Measurements from ENCODE around the gene RAPGEF2. TPM values are rescaled to one million over a fixed set of nuclear protein-coding genes. Genes with fewer than 3 reads are reported as not detected.

RAPGEF2 gene
- total RNA-seq, 1 experiment from 2014 or later, result 17.6 TPM

DNA sequence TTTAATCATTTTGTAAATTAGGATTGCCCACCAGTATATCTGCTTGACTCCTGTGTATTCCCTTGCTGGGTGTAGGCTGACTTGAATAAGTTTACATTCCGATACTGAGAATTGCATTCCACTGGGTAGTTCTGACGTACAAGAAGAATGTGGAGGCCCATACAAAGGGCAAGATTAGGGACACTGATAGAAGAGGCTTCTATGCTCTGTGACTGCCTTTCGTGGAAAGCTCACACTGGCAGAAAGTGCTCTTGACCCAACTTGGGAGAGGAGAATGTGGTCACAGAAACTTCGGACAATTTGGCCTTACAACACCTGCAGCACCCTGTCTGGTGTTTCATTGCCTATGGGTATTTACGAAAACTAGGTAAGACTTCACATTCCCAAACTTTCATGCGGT lies 126.3 kb downstream of the RAPGEF2 start:
- CTCF ChIA-PET, result no interaction called here
- DNase-seq (ENCODE audit: low read depth, low spot score) (no peak), ATAC-seq (no peak)
- H3K9me3 ChIP-seq (ENCODE audit: control insufficient read depth, insufficient read depth, low read depth, low read length), result no peaks in the 10 kb centered on the region
- H3K4me1 ChIP-seq (ENCODE audit: control insufficient read depth, insufficient read depth, low read length), result no peaks in the 10 kb centered on the region
- no peaks in the 10 kb centered on the region for H3K27me3 ChIP-seq (ENCODE audit: control insufficient read depth, insufficient read depth, low read length)
- no peak overlapping the region for H3K27ac ChIP-seq (ENCODE audit: low read length)
- in situ Hi-C loops (cut with HindIII; ENCODE audit: low pct_unique_long_range_greater_than_20kb, low sequenced_read_pairs), result no loop called here
- POLR2A ChIA-PET, result no interaction called here
- no TSS peak for BruUV-seq (replicated peaks)
- H3K4me3 ChIP-seq (ENCODE audit: low read depth in 2 of 2, low read length in 2 of 2), result no peak overlapping the region
- TF ChIP-seq POLR2AphosphoS5 (IDR thresholded peaks at IDR 0.05; ENCODE audit: low read depth, low read length) (no peak), TCF7L2 (IDR thresholded peaks at IDR 0.05; ENCODE audit: low read depth, low read length) (no peak), SIN3A (IDR thresholded peaks at IDR 0.05; ENCODE audit: borderline replicate concordance, insufficient read depth, low read depth, low read length) (no peak)
- TF ChIP-seq, protein P1, sequence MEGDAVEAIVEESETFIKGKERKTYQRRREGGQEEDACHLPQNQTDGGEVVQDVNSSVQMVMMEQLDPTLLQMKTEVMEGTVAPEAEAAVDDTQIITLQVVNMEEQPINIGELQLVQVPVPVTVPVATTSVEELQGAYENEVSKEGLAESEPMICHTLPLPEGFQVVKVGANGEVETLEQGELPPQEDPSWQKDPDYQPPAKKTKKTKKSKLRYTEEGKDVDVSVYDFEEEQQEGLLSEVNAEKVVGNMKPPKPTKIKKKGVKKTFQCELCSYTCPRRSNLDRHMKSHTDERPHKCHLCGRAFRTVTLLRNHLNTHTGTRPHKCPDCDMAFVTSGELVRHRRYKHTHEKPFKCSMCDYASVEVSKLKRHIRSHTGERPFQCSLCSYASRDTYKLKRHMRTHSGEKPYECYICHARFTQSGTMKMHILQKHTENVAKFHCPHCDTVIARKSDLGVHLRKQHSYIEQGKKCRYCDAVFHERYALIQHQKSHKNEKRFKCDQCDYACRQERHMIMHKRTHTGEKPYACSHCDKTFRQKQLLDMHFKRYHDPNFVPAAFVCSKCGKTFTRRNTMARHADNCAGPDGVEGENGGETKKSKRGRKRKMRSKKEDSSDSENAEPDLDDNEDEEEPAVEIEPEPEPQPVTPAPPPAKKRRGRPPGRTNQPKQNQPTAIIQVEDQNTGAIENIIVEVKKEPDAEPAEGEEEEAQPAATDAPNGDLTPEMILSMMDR (IDR thresholded peaks at IDR 0.05), result no peak
- TF ChIP-seq, protein P2, sequence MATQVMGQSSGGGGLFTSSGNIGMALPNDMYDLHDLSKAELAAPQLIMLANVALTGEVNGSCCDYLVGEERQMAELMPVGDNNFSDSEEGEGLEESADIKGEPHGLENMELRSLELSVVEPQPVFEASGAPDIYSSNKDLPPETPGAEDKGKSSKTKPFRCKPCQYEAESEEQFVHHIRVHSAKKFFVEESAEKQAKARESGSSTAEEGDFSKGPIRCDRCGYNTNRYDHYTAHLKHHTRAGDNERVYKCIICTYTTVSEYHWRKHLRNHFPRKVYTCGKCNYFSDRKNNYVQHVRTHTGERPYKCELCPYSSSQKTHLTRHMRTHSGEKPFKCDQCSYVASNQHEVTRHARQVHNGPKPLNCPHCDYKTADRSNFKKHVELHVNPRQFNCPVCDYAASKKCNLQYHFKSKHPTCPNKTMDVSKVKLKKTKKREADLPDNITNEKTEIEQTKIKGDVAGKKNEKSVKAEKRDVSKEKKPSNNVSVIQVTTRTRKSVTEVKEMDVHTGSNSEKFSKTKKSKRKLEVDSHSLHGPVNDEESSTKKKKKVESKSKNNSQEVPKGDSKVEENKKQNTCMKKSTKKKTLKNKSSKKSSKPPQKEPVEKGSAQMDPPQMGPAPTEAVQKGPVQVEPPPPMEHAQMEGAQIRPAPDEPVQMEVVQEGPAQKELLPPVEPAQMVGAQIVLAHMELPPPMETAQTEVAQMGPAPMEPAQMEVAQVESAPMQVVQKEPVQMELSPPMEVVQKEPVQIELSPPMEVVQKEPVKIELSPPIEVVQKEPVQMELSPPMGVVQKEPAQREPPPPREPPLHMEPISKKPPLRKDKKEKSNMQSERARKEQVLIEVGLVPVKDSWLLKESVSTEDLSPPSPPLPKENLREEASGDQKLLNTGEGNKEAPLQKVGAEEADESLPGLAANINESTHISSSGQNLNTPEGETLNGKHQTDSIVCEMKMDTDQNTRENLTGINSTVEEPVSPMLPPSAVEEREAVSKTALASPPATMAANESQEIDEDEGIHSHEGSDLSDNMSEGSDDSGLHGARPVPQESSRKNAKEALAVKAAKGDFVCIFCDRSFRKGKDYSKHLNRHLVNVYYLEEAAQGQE (IDR thresholded peaks at IDR 0.05; ENCODE audit: insufficient read depth in 1 of 2, low read depth in 2 of 2, low read length in 1 of 2), result no peak
- H3K36me3 ChIP-seq (ENCODE audit: control insufficient read depth, insufficient read depth, low read length), result no peaks in the 10 kb centered on the region
- intact Hi-C loops (cut with micrococcal nuclease; ENCODE audit: unreplicated experiment), result no loop called here

DNA sequence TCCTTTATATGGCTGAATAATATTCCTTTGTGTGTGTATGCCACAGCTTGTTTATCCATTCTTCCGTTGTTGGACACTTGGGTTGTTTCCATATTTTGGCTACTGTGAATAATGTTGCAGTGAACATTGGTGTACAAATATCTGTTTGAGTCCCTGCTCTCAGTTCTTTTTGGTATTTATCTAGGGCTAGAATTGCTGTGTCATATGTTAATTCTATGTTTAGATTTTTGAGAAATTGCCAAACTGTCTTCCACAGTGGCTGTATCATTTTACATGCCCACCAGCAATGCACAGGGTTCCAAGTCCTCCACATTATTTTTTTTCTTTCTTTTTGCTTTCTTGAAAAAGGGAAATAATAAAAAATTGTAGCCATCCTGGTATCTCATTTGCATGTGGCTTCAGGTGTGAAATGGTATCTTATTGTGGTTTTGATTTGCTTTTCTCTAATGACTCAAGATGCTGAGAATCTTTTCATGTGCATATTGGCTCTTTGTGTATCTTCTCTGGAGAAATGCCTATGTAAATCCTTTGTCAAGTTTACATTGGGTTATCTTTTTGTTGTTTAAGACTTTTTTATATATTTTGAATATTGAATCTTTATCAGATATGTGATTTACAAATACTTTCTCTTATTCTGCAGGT lies 129.7 kb downstream of the RAPGEF2 start:
- Histone ChIP-seq H3K27me3 (ENCODE audit: control insufficient read depth, insufficient read depth, low read length) (no peaks in the 10 kb centered on the region), H3K4me1 (ENCODE audit: control insufficient read depth, insufficient read depth, low read length) (no peaks in the 10 kb centered on the region), H3K27ac (ENCODE audit: low read length) (no peak overlapping the region), H3K4me3 (ENCODE audit: low read depth in 2 of 2, low read length in 2 of 2) (no peak overlapping the region), H3K36me3 (ENCODE audit: control insufficient read depth, insufficient read depth, low read length) (no peaks in the 10 kb centered on the region), H3K9me3 (ENCODE audit: control insufficient read depth, insufficient read depth, low read depth, low read length) (no peaks in the 10 kb centered on the region)
- in situ Hi-C loops (cut with HindIII; ENCODE audit: low pct_unique_long_range_greater_than_20kb, low sequenced_read_pairs) (no loop called here), intact Hi-C loops (cut with micrococcal nuclease; ENCODE audit: unreplicated experiment) (no loop called here)
- TF ChIP-seq, protein P2 (IDR thresholded peaks at IDR 0.05; ENCODE audit: insufficient read depth in 1 of 2, low read depth in 2 of 2, low read length in 1 of 2), result no peak
- TF ChIP-seq POLR2AphosphoS5 (IDR thresholded peaks at IDR 0.05; ENCODE audit: low read depth, low read length) (no peak), SIN3A (IDR thresholded peaks at IDR 0.05; ENCODE audit: borderline replicate concordance, insufficient read depth, low read depth, low read length) (no peak), TCF7L2 (IDR thresholded peaks at IDR 0.05; ENCODE audit: low read depth, low read length) (no peak)
- TF ChIP-seq, protein P1 (IDR thresholded peaks at IDR 0.05), result no peak
- ATAC-seq (no peak), DNase-seq (ENCODE audit: low read depth, low spot score) (no peak)
- ChIA-PET POLR2A (no interaction called here), CTCF (interaction anchor here (0.5 kb wide), 1 partner anchor 34 kb away, joined by 3 read pairs; no protein-coding TSS in a partner anchor)
- no TSS peak for BruUV-seq (replicated peaks)

All from Panc1 (cell line).